Measurements from ENCODE around the gene COQ4.
A peak's percentile ranks its signal among the peaks of the same experiment; 100 is the strongest.

- TF ChIP-seq CTCF (IDR thresholded peaks at IDR 0.05; ENCODE audit: control extremely low read depth in 1 of 3, insufficient read depth in 1 of 3, low read depth in 1 of 3, low read length in 3 of 3): no peak
- no peak for TF ChIP-seq GTF2F1 (IDR thresholded peaks at IDR 0.05; ENCODE audit: borderline replicate concordance, low read depth, low read length)
- TF ChIP-seq CBX8 (IDR thresholded peaks at IDR 0.05; ENCODE audit: borderline replicate concordance, low read depth, low read length): no peak
- TF ChIP-seq JUND (IDR thresholded peaks at IDR 0.05; ENCODE audit: low read length): 0 out of 2 replicates have a peak, but pooled peaks have one; percentile 49
These were observed 47.2 kb upstream of the COQ4 start, which contains the start of gene GOLGA2 for GRCh38 chr9:128275198-128276007.
